Right renal pelvis (tissue), 4 donors: ENCODE data around the gene HDDC2. TPM values are rescaled to one million over a fixed set of nuclear protein-coding genes. Genes with fewer than 3 reads are reported as not detected.

ENCODE experiments used
- DNase-seq, 4 donors: peaks; one replicate each; pipeline ENCODE4 v3.0.0-alpha.2; 2013; ENCODE audit warnings: low read depth in 4 of 4, low spot score in 3 of 4, missing footprints in 1 of 4
- polyA plus RNA-seq, 4 donors: library from polyadenylated mRNA; unstranded; fragments of 120-200 nt; gene quantifications; one replicate each; pipeline ENCODE4 v1.2.1, GENCODE V29; 2013; ENCODE audit not compliant: insufficient read length in 4 of 4

The HDDC2 gene
- polyA plus RNA-seq, 4 donors, result 106 to 113 (median 109) TPM

- no peak for DNase-seq
Observed at GRCh38 chr6:125245523-125246264, 56.1 kb downstream of the HDDC2 start.

- no peak for DNase-seq
Observed at GRCh38 chr6:125245109-125245508, 56.7 kb downstream of the HDDC2 start.

GRCh38 chr6:125237764-125238163 lies 64.0 kb downstream of the HDDC2 start:
- DNase-seq, result no peak

DNA sequence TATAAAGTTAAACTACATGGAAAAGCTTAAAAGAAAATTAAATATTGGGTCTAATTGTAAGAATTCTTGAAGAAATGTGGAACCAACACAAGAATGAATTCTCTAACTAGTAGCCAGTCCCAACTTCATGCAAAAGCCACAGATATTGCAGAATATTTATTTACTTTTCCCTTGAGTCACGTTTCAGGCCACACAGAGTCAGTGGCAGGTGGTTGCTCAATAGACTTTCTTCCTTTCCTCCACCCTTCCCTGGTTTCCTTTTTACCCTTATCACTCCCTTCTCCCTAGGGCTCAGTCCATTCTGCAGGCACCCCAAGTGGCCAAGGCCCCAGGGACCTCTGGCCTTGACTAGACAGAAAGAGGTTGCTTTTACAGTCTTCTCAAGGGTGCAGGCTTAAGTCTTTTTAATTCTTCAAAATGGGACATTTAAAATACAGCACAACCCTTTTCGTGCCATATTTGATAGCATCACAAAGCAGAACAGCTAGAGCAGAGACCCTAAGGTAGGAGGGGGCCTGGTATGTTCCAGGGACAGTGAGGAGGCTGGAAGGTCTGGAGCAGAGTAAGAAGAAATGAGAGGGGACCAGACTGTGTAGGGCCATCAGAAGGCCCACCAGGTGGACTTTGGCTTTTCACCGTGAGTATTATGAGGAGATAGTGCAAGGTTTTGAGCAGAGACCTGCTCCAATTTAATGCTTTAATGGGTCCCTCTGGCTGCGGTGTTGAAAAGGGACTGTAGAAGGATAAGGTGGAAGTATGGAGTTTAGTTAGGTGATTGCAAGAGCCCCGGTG lies 65.0 kb downstream of the HDDC2 start:
- DNase-seq, result no peak

DNA sequence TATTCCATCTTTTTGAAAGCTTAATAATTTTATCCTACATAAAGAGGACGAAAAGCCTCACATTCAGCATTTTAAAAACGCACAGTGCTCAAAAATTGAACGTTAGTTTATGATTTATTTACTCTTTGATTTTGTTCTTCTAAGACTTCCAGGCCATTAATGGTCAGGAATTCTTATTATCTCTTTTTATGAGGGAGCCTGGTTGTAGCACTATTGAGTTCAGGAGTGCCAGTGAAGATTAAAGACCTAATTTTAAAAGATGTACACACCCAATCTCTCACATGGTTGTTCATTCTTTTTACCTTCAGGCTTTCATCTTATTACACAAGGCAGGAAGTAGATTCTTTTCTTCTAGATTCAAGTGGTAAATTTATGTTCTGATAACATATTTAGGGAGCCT lies 68.6 kb downstream of the HDDC2 start:
- no peak for DNase-seq

DNA sequence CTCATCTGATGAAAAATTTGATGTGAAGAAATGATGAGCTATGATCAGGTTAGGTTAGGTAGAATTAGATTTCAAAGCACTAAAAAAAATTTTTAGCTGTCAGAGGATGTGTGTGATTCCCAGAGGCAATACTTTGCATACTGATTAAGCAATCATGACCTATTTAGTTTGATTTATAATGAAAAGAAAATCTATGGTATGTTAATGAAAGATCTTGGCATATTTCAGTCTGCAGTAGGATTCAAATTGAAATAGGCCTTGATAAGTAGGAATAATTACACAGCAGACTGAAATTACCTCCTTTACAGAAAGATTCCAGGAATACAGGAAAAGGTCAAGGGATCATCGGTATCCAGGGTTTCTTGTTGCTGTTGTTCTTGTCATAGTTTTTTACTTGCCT lies 69.3 kb downstream of the HDDC2 start:
- DNase-seq, result no peak

DNA sequence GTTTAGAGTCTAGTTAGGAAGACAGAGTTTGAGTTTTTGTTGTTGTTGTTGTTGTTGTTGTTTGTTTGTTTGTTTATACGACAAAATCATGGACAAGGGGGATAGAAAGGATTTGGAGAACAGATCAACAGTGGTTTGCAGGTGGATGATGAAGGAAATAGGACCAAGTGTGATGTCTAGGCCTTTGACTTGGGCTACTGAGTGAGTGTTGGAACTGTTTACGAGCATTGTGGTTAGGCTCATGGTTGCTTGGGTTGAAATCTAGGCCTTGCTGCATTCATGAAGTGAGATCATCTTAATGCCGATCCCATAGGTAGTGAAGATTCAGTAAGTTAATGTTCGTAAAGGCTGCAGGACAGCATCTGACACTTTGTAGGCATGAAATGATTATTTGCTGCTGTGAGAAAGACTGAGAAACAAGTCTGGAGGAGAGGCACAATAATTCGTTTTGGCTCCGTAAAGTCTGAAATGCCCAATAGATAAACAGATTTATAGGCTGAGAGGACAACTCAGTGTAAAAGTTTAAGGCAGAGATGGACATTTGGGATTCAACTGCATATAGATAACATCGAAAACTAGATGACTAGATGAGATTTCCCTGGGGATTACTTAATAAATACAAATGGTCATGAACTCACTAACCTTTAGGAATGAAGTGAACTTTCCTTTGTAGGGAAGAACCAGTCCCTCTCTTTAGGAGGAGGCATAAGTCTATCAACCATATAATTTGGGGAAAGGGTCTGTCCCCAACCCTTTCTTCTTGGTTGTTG lies 70.0 kb downstream of the HDDC2 start:
- no peak for DNase-seq

- no peak for DNase-seq
Observed at GRCh38 chr6:125231133-125231532, 70.6 kb downstream of the HDDC2 start.

GRCh38 chr6:125230674-125231073 lies 71.1 kb downstream of the HDDC2 start:
- DNase-seq, result no peak

- no peak for DNase-seq
Observed at GRCh38 chr6:125228981-125229479, 72.7 kb downstream of the HDDC2 start.

DNA sequence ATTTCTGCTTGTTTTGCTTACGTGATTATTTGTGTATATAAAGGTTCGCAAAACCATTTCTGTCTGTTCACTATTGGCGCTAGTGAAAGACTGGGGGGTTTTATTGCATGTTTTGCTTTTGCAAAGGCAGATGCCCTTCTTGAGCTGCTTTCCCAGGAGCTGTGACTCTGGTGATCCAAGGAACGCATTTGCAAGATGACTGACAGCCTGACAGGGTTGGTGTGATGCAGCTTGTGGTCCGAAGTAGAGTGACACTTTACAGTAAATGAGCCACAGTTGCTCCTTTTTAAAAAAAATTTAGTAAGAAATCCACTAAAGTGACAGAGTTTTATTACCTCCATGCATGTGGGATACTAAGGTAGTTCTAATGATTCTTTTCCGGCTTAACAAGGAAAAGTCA lies 74.5 kb downstream of the HDDC2 start:
- no peak for DNase-seq

Other genes starting within 250 kb of the HDDC2 start
- 100 to 1,000 TPM in 2 of 4 donors, 10 to 100 TPM in 2; 83.5 to 114 (median 93.9) TPM for gene TPD52L1, start 148.2 kb downstream of the HDDC2 start, polyA plus RNA-seq